Myocyte (in vitro differentiated cells): ENCODE measurements around the gene ANGPT4. TPM values are rescaled to one million over a fixed set of nuclear protein-coding genes. Genes with fewer than 3 reads are reported as not detected.
A peak's percentile ranks its signal among the peaks of the same experiment; 100 is the strongest.
"Not testable (repeated sequence)": the region's sequence is repeated elsewhere in the genome, so short reads cannot be mapped to it uniquely, and the experiment has no call there.

Experiments
- DNase-seq: peaks from one replicate; pipeline ENCODE4 v3.0.0-alpha.2; 2012; ENCODE audit warnings: low read depth
- total RNA-seq: library from RNA; depleted of rRNA; stranded (reverse); fragments of >200 nt; gene quantifications from 2 replicates; pipeline ENCODE4 v1.2.3, GENCODE V29; 2014

The ANGPT4 gene
- total RNA-seq, 1 donor from 2014 or later: not detected

DNA sequence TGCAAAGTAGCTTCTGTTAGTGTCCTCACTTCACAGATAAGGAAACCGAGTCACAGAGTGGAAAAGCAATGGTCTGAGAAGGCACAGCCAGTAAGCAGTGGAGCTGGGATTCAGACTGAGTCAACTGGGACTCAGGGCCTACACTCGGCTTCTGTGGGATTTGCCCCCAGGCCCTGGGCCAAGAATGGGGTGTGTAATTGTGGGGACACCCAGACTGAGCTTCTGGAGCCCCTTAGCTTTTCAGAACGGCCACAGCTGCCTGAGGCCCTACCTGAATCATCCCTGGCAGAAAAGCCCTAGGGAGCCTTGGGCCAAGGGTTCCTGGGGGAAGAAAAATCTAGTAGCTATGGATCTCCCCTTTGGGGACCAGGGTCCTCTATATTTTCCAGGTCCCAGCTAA is 6.5 kb downstream of the ANGPT4 start:
- DNase-seq: no peak

DNA sequence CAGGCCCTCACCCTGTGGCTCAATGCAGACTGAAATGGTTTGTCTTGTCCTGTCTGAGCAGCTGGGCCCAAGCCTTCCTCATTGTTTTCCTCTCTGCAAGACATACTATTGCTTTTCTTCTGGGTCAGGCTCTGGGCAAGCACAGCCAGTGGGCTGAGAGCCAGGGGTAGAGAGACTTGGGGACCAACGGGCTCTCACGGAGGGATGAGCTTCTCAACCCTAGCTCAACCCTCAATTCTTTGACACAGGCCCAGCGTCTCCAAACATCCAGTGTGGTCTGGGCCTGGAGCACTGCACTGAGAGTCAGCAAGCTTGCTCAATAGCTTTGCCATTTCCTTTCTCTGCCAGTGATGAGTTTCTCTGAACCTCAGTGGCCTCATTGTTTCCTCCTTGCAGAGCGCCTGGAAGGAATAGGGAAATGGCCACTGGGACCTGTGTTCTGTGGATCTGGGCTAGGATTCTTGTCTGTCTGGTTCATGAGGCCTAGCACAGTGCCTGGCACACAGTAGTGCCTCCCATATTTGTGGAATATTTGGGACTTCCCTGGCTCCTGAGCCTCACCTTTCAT is 9.3 kb downstream of the ANGPT4 start:
- no peak for DNase-seq

DNA sequence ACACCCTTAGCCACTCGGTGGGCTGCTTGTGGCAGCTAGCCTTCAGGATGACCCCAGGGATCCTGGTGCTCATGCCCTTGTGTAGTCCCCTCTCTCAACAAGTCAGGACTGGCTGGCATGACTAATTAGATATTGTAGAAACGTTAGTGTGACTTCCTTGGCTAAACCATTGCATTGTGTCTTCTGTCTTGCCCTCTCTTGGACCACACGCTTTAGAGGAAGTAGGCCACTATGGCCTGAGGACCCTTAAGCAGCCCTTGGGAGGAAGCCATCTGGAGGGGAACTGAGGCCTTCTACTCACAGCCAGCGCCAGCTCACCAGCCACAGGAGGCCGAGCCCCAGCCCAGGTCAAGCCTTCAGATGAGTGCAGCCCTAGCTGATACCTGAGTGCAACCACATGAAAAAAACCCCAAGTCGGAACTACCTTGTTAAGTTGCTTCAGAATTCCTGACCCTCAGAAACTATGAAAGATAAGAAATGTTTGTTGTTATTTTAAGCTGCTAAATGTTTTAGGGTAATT is 10.1 kb downstream of the ANGPT4 start:
- no peak for DNase-seq

DNA sequence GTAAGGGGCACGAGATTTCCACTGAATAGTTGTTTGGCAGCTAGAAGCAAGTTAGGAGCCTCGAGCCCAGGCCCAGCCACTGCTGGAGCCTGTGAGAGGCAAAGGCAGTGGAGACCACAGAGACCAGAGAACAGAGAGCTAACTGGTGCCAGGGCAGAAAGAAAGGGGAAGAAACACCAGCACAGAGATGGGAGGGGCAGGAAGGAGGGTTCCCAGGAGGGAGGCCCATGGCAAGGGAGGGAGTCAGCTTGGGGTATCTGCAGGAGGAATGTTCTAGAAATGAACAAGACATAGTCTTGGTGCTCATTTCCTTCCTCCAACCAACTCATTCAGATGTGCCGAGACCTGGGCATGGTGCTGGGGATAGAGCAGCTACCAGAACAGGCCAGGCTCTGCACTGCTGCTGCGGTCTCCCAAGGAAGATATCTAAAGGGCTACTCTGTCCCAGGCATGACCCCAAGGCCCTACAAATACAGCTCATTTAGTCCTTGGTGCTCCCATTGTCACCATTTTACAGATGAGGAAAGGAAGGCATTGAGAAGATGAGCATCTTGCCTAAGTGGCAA is 10.7 kb downstream of the ANGPT4 start:
- no peak for DNase-seq

DNA sequence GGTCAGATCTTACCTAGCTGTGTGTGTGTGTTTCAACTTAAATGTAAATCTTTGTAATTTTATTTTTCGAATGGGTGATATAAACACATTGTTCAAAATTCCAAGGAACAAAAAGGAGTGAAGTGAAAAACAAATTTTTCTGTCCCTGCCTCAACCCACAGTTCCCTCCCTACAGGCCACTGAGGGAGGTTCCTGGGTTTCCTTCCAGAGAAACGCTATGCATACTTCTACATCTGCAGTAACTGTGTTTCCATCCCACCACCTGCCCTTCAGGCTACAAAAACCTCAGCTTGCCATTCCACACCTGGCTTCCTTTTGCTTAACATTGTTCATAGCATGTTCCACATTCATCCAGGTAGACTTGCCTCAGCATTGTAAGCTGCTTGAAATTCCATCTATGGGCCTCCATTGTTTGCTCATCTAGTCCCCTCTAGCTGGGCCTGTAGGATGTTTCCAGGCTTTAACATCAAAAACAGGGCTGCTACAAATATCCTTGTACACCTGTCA is 12.0 kb downstream of the ANGPT4 start:
- DNase-seq: no peak

DNA sequence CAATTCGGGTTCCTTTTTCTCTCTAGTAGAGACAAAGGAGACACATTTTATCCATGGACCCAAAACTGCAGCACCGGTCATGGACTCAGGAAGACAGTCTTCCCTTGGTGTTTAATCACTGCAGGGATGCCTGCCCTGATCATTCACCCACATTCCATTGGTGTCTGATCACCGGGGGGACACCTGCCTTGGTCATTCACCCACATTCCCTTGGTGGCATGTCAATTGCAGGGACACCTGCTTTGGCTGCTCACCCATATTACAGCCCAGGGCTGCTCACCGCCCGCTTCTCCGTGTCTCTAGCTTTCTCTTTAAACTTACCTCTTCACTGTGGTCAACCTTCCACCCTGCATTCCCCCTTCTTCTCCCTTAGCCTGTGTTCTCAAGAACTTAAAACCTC is 18.7 kb downstream of the ANGPT4 start:
- not testable (repeated sequence) for DNase-seq

DNA sequence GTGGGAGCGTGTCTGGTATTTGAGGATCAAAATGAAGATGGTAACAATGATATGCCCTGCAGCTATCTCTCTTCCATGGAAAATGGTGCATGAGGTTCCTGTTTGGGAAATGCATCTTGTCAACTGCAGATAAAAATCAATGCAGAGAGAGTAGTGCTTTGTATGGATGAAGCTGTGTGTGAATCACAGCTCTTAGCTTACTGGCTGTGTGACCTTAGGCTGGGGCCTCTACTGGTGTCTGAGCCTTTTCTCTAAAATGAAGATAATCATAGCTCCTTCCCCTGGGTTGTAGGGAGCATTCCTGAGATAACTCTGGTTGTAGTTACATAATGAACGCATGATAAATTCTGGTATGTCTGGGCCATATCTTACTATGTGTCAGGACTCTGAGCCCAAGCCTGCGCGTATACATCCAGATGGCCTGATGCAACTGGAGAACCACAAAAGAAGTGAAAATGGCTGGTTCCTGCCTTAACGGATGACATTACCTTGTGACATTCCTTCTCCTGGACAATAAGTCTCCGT is 19.6 kb downstream of the ANGPT4 start:
- DNase-seq: no peak

DNA sequence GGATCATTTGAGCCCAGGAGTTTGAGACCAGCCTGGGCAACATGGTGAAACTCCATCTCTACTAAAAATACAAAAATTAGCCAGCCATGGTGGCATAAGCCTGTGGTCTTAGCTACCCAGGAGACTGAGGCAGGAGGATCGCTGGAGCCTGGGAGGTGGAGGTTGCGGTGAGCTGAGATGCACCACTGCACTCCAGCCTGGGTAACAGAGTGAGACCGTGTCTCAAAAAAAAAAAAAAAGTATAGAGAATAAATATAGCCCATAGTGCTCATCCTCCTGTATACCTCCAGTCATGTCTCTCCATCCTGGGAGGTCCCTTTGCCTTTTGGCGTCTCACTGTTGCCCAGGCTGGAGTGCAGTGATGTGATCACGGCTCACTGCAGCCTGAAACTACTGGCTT is 23.8 kb downstream of the ANGPT4 start:
- DNase-seq: not testable (repeated sequence)

DNA sequence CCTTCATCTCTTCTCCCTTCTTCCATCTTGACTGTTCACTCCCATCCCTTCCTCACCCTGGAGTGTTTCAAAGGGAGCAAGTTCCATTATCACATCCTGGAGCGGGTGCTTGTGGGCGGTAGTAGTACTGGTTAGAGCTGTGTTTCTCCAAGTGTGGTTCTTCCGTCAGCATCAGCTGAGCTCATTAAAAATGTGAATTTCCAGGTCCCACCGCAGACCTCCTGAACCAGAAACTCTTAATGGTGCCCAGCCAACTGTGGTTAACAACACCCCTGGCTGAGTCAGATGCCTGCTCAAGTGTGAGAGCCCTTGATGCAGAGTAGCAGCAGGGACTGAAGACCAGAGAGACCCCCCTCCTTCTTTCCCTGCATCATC is 24.4 kb downstream of the ANGPT4 start:
- DNase-seq: no peak

DNA sequence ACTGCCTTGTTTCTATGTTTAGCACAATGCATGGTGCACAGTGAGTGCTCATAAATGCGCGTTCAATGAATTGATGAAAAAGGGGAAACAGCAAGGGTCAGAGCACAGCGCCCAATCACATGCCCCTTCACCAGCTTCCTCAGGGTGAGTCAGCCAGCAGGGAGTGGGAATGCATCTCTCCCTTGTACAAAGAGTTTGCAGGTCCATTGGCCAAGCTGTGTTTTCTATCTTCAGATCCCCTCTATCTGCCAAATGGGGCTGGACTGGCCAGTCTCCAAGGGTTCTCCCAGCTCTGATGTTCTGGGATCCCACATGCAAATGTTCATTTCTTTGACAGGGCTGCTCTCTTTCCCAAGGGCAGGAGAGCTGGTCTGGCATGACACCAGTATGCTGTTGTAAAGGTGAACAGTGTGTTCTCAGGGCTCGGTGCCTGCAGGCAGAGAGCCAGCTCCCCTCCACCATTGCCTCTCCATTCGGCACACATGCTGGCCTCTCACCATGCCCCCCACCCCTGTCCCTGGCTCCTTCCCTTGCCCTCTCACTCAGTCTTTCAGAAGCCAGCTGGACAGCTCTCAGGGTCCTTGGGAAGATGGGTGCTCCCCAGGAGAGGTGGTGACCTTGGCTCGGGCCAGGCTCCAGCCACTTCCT is 25.0 kb downstream of the ANGPT4 start:
- DNase-seq: no peak

DNA sequence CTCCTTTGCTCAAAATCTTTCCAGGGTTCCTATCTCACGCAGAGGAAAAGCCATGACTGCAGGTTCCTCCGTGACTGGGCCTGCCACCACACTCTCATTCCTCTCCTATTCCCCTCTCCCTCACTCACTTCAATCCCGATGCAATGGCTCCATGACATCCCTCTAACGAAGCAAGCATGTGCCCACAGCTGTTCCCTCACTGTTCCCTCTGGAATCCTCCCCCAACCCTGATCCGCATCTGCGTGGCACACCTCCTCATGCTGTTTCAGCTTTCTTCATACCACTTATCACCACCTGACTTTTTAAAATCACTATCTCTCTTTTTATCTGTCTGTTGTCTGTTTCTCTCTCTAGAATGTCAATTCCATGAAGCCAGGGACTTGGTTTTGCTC is 25.5 kb downstream of the ANGPT4 start:
- DNase-seq: no peak

DNA sequence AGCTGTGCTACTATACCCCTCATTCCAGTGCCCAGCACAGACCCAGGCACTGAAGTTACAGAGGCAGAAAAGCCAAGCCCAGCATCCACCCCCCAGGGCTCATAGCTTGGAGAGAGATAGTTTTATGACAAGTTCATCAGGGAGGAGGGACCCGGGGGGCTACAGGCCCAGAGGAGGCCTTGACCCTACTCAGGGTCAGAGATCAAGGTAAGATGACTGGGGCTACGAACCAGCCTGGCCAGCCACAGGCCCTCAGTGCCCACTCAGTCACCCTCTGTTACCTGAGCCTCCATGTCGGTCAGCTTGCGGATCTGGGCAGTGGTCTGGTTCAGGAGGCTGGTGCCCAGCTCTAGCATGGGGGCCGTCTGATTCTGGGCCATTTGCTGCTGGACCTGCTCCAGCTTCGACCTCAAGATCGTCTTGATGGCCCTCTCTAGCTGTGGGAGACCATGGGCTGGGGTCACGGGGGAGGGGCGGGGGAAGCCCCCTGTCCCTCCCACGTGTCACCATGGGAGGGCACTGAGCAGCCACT is 26.1 kb downstream of the ANGPT4 start:
- DNase-seq: no peak

DNA sequence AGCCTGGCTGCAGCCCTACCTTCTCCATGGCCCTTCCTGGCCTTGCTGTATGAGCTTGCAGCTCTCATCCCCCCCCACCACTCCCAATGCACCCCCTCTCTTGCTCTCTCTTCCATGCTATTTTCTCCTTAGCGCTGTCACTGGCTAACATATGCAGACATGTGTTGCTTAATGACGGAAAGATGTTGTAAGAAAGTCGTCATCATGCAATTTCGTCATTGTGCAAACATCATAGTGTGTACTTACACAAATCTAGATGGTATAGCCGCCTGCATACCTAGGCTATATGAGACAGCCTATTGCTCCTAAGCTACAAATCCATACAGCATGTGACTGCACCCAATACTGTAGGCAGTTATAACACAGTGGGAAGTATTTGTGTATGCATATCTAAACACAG is 27.0 kb downstream of the ANGPT4 start:
- no peak for DNase-seq

DNA sequence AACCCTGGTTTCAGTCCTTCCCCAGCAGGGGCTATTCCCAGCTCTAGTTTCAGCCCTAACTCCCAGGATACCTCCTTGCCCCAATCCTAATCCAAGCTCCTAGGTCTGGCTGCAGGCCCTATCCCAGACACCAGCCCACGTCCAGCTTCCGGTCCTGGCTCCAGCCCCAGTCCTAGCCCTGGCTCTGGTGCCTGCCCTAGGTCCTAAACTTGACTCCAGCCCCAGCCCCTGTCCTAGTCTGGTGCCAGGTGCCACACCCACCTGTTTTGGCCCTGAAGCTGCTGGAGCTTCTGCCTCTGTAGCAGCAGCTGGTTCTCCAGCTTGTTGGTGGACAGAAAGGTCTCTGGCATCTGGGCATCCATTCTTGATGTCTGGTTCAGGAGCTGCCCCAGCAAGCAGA is 28.1 kb downstream of the ANGPT4 start:
- DNase-seq: no peak

DNA sequence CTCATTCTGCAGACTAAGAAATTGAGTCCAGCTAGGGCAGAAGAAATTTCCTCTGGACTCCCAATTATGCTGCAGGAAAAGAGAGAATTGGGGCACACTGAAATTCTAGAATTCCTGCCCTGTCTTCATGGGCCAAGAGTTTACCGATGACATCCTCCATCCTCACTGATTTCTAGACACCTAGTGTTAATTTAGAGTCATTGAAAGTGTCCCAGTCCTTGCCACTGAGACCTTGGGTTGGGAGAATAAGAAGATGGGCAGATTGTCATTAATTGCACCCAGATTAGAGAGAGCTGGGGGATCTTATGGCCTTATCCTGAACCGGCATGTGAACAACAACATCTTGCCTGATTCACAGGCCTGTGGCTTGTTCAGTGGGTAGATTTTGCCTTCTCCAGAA is 29.0 kb downstream of the ANGPT4 start:
- no peak for DNase-seq

DNA sequence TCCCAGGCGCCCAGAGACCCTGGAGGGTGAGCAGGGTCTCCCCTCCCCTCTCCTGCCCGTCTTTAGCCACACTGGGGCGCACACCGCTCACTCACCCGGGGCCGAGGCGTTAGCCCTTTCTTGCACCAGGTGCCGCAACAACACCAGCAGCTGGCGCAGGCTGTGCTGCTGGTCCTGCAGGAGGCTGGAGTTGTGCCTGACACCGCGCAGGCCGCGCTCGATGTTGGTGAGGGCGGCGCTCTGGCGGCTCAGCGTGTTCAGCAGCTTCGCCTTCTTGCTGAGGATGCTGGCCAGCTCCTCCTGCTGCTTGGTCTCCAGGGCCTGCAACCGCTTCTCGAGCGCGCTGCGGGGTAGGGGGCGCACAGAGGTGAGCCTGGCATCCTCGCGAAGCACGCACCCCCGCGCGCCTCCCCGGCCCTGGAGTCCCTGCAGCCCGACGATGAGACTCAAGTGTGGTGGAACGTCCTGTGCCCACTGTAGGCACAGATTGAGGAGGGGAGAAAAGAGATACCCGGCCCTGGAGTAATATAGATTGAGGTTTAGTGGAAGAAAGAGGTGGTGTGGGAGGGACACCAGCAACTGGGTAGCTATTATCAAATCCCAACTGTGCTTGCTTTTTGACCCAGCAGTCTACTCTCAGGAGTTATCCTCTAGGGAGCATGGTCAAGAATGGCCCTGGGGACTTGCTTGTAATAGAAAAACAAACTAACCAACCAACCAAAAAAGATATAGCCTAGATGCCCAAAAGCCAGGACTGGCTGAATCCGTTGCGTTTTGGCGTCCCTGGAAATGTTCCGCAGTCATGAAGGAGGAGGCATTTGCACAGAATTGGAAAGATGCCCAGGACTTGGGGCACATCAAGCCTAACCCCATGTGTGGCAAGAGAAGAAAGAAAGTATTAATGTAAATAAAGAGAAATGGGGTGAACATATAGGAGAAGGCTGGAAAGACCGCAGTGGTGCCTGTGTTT is 30.9 kb downstream of the ANGPT4 start:
- DNase-seq: peak; percentile 18

DNA sequence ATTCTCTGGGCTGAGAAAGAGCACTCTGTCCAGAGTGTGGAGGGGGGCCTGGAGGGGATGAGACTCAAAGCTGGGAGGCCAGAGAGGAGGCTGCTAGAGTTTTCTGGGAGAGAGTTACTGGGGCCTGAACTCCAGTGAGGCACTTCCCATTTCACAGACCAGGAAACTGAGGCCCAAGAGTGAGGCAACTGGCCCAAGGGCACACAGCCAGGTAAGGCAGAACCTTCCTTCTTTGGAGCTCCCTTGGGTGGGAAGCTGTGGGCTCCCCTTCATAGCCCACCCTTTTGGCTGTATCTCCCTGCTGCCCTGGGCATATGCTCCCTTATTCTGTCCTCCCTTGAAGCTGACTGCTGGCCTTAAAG is 34.4 kb downstream of the ANGPT4 start:
- no peak for DNase-seq

DNA sequence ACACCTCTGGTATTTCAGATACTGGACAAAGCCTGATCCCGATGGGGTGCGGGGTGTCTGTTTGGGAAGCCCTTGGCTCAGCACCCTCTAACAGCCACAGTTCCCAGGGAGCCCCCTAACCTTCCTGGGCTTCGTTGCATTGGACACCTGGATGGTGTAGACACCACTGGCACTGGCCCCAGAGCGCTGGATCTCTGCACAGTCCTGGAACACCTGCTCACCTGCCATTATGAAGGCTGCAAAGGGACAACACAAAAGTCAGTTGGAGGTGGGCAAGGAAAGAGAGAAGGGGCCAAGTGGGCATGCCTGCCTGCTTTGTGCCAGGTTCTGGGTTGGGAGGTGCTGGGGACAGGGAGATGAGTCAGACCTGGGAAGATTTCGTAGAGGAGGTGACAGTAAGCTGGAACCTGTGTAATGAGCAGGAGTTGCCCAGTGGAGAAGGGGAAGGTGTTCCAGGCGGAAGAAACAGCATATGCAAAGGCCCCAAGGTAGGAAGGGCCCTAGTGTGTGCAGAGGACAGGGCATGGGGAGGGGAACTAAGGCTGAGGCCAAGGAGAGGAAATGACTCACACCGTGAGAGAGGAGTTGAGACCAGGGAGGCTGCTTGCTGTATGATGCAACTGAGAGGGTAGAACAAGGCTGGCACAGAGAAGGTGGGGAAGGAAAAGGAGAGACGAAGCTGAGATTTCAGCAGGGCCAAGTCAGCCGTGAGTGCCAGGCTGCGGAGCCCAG is 34.9 kb downstream of the ANGPT4 start:
- no peak for DNase-seq

DNA sequence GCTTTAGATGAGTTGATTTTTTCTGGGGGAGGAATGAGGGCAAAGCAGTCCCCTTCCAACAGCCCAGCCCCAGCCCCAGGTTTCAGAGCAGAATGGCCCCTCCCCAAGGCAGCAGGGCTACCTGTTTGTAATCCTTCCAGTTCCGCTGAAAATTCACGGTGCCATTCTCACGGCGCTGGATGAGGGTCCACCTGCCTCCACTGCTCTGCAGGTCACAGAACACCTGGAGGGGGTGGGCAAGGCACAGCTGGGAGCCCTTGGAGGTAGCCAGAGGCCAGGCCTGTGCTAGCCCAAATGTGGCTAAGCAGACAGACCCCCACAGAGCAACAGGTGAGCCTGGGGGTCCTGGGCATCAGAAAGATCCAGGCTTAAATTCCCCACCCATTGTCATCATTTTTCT is 36.5 kb downstream of the ANGPT4 start:
- DNase-seq: no peak

DNA sequence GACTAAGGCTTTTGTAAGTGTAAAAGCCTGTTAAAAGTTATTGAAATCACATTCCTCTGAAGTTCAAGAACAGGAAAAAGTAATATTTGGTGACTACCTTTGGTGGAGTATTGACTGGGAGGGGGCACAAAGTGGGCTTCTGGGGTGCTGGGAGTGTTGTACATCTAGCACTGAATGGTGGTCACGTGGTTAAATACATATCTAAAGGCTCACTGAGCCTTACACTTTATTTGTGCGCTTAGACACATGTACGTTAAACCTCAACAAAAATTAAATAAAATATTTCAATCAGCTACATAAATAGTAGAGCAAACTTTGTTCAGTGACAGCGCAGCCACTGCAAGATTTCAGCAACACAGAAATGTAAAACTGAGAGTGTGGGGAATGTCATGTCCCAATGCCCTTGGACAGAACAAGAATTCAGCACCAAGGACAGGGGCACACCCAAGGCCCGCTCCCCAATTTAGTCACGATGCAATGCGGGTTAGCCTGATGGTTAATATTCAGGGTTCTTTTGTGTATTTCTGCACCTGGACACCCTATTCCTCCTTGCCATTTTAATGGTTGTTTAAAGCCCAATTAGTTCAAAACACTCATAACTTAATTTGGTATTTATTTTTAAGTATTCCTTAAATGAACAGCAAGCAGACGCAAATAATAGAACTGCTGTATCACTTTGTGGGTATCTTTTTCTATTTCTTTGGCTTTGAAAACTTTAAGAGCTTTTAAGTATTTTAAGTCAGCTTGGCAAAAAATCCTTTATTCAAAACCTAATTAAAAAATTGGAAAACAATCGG is 37.4 kb downstream of the ANGPT4 start:
- DNase-seq: peak; percentile 60
